ENCODE data around the gene SULF2. TPM values are rescaled to one million over a fixed set of nuclear protein-coding genes. Genes with fewer than 3 reads are reported as not detected.
"Not testable (repeated sequence)": the region's sequence is repeated elsewhere in the genome, so short reads cannot be mapped to it uniquely, and the experiment has no call there.

The SULF2 gene
- total RNA-seq, result 79.2 TPM

- ATAC-seq, result no peak
- intact Hi-C loops (cut with DNase I), result no loop called here
- DNase-seq (ENCODE audit: low spot score), result peak; percentile 72
Observed at GRCh38 chr20:47785311-47785853, at the start of gene SULF2. SULF2 (minus strand) TSS chr20:47785481; CDS start chr20:47757363, 28,118 bp downstream.

- intact Hi-C loops (cut with DNase I); DNase-seq (ENCODE audit: low spot score); ATAC-seq: not testable (repeated sequence)
Observed at GRCh38 chr20:47831675-47832074, 46.4 kb upstream of the SULF2 start.

- intact Hi-C loops (cut with DNase I); DNase-seq (ENCODE audit: low spot score); ATAC-seq: not testable (repeated sequence)
Observed at GRCh38 chr20:47826716-47827115, 41.4 kb upstream of the SULF2 start.

- DNase-seq (ENCODE audit: low spot score); intact Hi-C loops (cut with DNase I); ATAC-seq: not testable (repeated sequence)
Observed at GRCh38 chr20:47826006-47826405, 40.7 kb upstream of the SULF2 start.

GRCh38 chr20:47825011-47825762, 39.9 kb upstream of the SULF2 start:
- intact Hi-C loops (cut with DNase I), result no loop called here
- DNase-seq (ENCODE audit: low spot score) (no peak), ATAC-seq (no peak)

GRCh38 chr20:47823941-47824340, 38.7 kb upstream of the SULF2 start:
- intact Hi-C loops (cut with DNase I); DNase-seq (ENCODE audit: low spot score); ATAC-seq: not testable (repeated sequence)

GRCh38 chr20:47821481-47822100, 36.3 kb upstream of the SULF2 start:
- ATAC-seq, result no peak
- intact Hi-C loops (cut with DNase I), result no loop called here
- no peak for DNase-seq (ENCODE audit: low spot score)

- no peak for ATAC-seq
- no peak for DNase-seq (ENCODE audit: low spot score)
- intact Hi-C loops (cut with DNase I), result no loop called here
Observed at GRCh38 chr20:47818996-47819609, 33.8 kb upstream of the SULF2 start.

- ATAC-seq, result no peak
- intact Hi-C loops (cut with DNase I), result no loop called here
- DNase-seq (ENCODE audit: low spot score), result no peak
Observed at GRCh38 chr20:47818466-47818865, 33.2 kb upstream of the SULF2 start.

- no peak for ATAC-seq
- DNase-seq (ENCODE audit: low spot score), result no peak
- intact Hi-C loops (cut with DNase I), result no loop called here
Observed at GRCh38 chr20:47818016-47818415, 32.7 kb upstream of the SULF2 start.

GRCh38 chr20:47817573-47817972, 32.3 kb upstream of the SULF2 start:
- no peak for ATAC-seq
- intact Hi-C loops (cut with DNase I), result no loop called here
- DNase-seq (ENCODE audit: low spot score), result no peak

GRCh38 chr20:47816487-47817451, 31.5 kb upstream of the SULF2 start:
- DNase-seq (ENCODE audit: low spot score), result no peak
- intact Hi-C loops (cut with DNase I), result no loop called here
- no peak for ATAC-seq

GRCh38 chr20:47815866-47816265, 30.6 kb upstream of the SULF2 start:
- DNase-seq (ENCODE audit: low spot score), result no peak
- ATAC-seq, result no peak
- intact Hi-C loops (cut with DNase I), result no loop called here

- intact Hi-C loops (cut with DNase I), result no loop called here
- no peak for ATAC-seq
- DNase-seq (ENCODE audit: low spot score), result no peak
Observed at GRCh38 chr20:47815416-47815806, 30.1 kb upstream of the SULF2 start.

- intact Hi-C loops (cut with DNase I), result no loop called here
- no peak for ATAC-seq
Observed at GRCh38 chr20:47814632-47815415, 29.5 kb upstream of the SULF2 start.

GRCh38 chr20:47810721-47811347, 25.6 kb upstream of the SULF2 start:
- intact Hi-C loops (cut with DNase I), result no loop called here
- DNase-seq (ENCODE audit: low spot score) (peak; percentile 28), ATAC-seq (no peak)

More at GRCh38 chr20:47814632-47815415, 29.5 kb upstream of the SULF2 start:
- no peak for DNase-seq (ENCODE audit: low spot score)

- intact Hi-C loops (cut with DNase I), result no loop called here
Observed at GRCh38 chr20:47810116-47810677, 24.9 kb upstream of the SULF2 start.

More at GRCh38 chr20:47810116-47810677, 24.9 kb upstream of the SULF2 start:
- ATAC-seq, result no peak
- DNase-seq (ENCODE audit: low spot score), result peak; percentile 22
